ENCODE data around the gene GPC6. TPM values are rescaled to one million over a fixed set of nuclear protein-coding genes. Genes with fewer than 3 reads are reported as not detected.

Gene GPC6
- total and polyA plus RNA-seq, 2 donors (not counting 3 experiments of a cell fraction or from before 2014, with no cell fraction given) = 0.01 TPM; not detected in 1

DNA sequence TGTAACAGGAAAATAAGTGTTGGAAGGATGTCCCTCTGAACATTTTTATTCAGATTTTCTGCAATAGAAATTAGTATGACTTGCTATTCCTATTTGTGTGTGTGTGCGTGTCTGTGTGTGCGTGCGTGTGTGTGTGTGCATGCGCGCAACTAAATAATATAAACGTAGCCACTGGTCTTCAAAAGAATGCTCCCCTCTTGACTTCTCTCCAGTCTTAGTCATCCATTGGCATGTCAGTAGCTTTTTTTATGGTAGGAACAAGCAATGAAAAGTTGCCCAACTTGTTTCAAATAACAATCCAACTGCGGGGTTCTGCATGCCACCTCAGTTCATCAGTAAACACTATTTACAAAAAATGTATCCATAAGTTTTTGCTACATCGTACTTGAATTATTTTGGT is 249.6 kb downstream of the GPC6 start:
- Histone ChIP-seq H2AFZ (ENCODE audit: low read depth, low read length) (no peak overlapping the region), H3K9me1 (replicated peaks; ENCODE audit: control insufficient read depth, extremely low read depth, insufficient read depth, low read length) (no peaks in the 10 kb centered on the region), H3K4me2 (ENCODE audit: insufficient read depth, low read length) (no peak overlapping the region), H3K27me3 (ENCODE audit: control insufficient read depth in 2 of 2, insufficient read depth in 2 of 2, low read length in 2 of 2) (no peaks in the 10 kb centered on the region), H4K20me1 (replicated peaks; ENCODE audit: control insufficient read depth, extremely low read depth, insufficient read depth, low read length) (no peaks in the 10 kb centered on the region), H3K79me2 (ENCODE audit: control insufficient read depth, insufficient read depth, low read length) (no peaks in the 10 kb centered on the region), H3K27ac (ENCODE audit: insufficient read depth, low read depth, low read length) (no peak overlapping the region), H3K9ac (replicated peaks; ENCODE audit: extremely low read depth, insufficient read depth, low read length) (no peak overlapping the region), H3K9me3 (replicated peaks; ENCODE audit: control insufficient read depth, insufficient read depth, low read length) (peaks cover 15% of the 10 kb centered on the region), H3K4me1 (ENCODE audit: control insufficient read depth, extremely low read depth, insufficient read depth, low read length) (no peaks in the 10 kb centered on the region), H3K4me3 (replicated peaks in 1 of 3; ENCODE audit: insufficient read depth in 1 of 3, low read depth in 1 of 3, low read length in 3 of 3) (no peak overlapping the region), H3K36me3 (ENCODE audit: control insufficient read depth in 2 of 2, extremely low read depth in 1 of 2, insufficient read depth in 2 of 2, low read length in 2 of 2) (no peaks in the 10 kb centered on the region)
- ChIA-PET CTCF (no interaction called here), POLR2A (no interaction called here)
- no TSS peak for BruUV-seq (replicated peaks)
- TF ChIP-seq POLR2A (IDR thresholded peaks at IDR 0.05; ENCODE audit: low read depth, low read length) (no peak), GATA2 (IDR thresholded peaks at IDR 0.05; ENCODE audit: insufficient read depth, insufficient read length, low read depth, low read length) (no peak), FOS (IDR thresholded peaks at IDR 0.05; ENCODE audit: borderline replicate concordance, insufficient read depth, low read length) (no peak)
- TF ChIP-seq, protein P1, sequence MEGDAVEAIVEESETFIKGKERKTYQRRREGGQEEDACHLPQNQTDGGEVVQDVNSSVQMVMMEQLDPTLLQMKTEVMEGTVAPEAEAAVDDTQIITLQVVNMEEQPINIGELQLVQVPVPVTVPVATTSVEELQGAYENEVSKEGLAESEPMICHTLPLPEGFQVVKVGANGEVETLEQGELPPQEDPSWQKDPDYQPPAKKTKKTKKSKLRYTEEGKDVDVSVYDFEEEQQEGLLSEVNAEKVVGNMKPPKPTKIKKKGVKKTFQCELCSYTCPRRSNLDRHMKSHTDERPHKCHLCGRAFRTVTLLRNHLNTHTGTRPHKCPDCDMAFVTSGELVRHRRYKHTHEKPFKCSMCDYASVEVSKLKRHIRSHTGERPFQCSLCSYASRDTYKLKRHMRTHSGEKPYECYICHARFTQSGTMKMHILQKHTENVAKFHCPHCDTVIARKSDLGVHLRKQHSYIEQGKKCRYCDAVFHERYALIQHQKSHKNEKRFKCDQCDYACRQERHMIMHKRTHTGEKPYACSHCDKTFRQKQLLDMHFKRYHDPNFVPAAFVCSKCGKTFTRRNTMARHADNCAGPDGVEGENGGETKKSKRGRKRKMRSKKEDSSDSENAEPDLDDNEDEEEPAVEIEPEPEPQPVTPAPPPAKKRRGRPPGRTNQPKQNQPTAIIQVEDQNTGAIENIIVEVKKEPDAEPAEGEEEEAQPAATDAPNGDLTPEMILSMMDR (IDR thresholded peaks at IDR 0.05; ENCODE audit: extremely low read depth in 1 of 2, insufficient read depth in 1 of 2, low read depth in 1 of 2, low read length in 2 of 2) = no peak
- DNase-seq (ENCODE audit: low read depth, low spot score) (no peak), FAIRE-seq (no peak)
- intact Hi-C loops (cut with micrococcal nuclease) (no loop called here), dilution Hi-C loops (cut with MboI; ENCODE audit: extremely low pct_ligation_motif_present, low sequenced_read_pairs) (no loop called here)

DNA sequence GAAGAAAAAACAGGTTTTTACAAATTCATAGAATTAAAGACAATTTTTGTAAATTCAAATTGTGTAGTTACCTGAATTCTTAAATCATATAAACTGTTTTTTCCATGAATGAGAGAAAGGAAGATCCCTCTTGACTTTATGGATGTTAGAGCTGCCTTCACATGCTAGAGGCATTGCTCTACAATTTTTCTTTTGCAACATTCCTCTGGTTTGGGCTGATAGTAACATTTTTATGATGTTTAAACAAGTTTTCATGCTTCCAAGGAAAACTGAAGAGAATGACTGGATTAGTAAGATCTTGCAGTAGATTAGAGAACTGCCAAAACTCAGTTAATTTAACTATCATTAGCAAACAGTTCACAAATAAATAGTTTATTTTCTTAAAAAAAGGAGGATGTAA is 250.6 kb downstream of the GPC6 start:
- Histone ChIP-seq H2AFZ (ENCODE audit: low read depth, low read length) (no peak overlapping the region), H3K4me2 (ENCODE audit: insufficient read depth, low read length) (no peak overlapping the region), H3K79me2 (ENCODE audit: control insufficient read depth, insufficient read depth, low read length) (no peaks in the 10 kb centered on the region), H3K9ac (replicated peaks; ENCODE audit: extremely low read depth, insufficient read depth, low read length) (no peak overlapping the region), H3K27ac (ENCODE audit: insufficient read depth, low read depth, low read length) (no peak overlapping the region), H3K36me3 (ENCODE audit: control insufficient read depth in 2 of 2, extremely low read depth in 1 of 2, insufficient read depth in 2 of 2, low read length in 2 of 2) (no peaks in the 10 kb centered on the region), H3K9me3 (replicated peaks; ENCODE audit: control insufficient read depth, insufficient read depth, low read length) (peaks cover 16% of the 10 kb centered on the region), H4K20me1 (replicated peaks; ENCODE audit: control insufficient read depth, extremely low read depth, insufficient read depth, low read length) (no peaks in the 10 kb centered on the region), H3K27me3 (ENCODE audit: control insufficient read depth in 2 of 2, insufficient read depth in 2 of 2, low read length in 2 of 2) (no peaks in the 10 kb centered on the region), H3K9me1 (replicated peaks; ENCODE audit: control insufficient read depth, extremely low read depth, insufficient read depth, low read length) (no peaks in the 10 kb centered on the region), H3K4me3 (replicated peaks in 1 of 3; ENCODE audit: insufficient read depth in 1 of 3, low read depth in 1 of 3, low read length in 3 of 3) (no peak overlapping the region), H3K4me1 (ENCODE audit: control insufficient read depth, extremely low read depth, insufficient read depth, low read length) (no peaks in the 10 kb centered on the region)
- dilution Hi-C loops (cut with MboI; ENCODE audit: extremely low pct_ligation_motif_present, low sequenced_read_pairs) (no loop called here), intact Hi-C loops (cut with micrococcal nuclease) (no loop called here)
- no TSS peak for BruUV-seq (replicated peaks)
- DNase-seq (ENCODE audit: low read depth, low spot score) = no peak
- no peak for TF ChIP-seq FOS (IDR thresholded peaks at IDR 0.05; ENCODE audit: borderline replicate concordance, insufficient read depth, low read length)
- TF ChIP-seq JUN (IDR thresholded peaks at IDR 0.05; ENCODE audit: borderline replicate concordance, insufficient read depth, insufficient read length, low read depth) = no peak
- TF ChIP-seq, protein P1 (IDR thresholded peaks at IDR 0.05; ENCODE audit: extremely low read depth in 1 of 2, insufficient read depth in 1 of 2, low read depth in 1 of 2, low read length in 2 of 2) = no peak
- TF ChIP-seq, protein P2, sequence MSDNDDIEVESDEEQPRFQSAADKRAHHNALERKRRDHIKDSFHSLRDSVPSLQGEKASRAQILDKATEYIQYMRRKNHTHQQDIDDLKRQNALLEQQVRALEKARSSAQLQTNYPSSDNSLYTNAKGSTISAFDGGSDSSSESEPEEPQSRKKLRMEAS (IDR thresholded peaks at IDR 0.05; ENCODE audit: insufficient read depth, insufficient read length) = no peak
- TF ChIP-seq MYC (IDR thresholded peaks at IDR 0.05; ENCODE audit: low read depth, low read length) = no peak
- TF ChIP-seq POLR2AphosphoS5 (IDR thresholded peaks at IDR 0.05; ENCODE audit: insufficient read depth, low read depth, low read length) = no peak
- TF ChIP-seq POLR2A (IDR thresholded peaks at IDR 0.05; ENCODE audit: low read depth, low read length) = no peak
- TF ChIP-seq EZH2 (IDR thresholded peaks at IDR 0.05; ENCODE audit: borderline replicate concordance, low read depth, low read length, severe bottlenecking) = no peak
- TF ChIP-seq GATA2 (IDR thresholded peaks at IDR 0.05; ENCODE audit: insufficient read depth, insufficient read length, low read depth, low read length) = no peak
- POLR2A ChIA-PET = no interaction called here
- CTCF ChIA-PET = no interaction called here
- no peak for FAIRE-seq

All from endothelial cell of umbilical vein (primary cell).